NCI-H2227 treated with DMSO at 0.1 percent for 48 hours (cell line): ENCODE measurements around the gene DNAJC10.
"Not testable (repeated sequence)": the region's sequence is repeated elsewhere in the genome, so short reads cannot be mapped to it uniquely, and the experiment has no call there.

ENCODE experiments used
- DNase-seq: peaks from one replicate; lab custom pipeline; 2025; lab: John Stamatoyannopoulos, UW

Gene DNAJC10

DNA sequence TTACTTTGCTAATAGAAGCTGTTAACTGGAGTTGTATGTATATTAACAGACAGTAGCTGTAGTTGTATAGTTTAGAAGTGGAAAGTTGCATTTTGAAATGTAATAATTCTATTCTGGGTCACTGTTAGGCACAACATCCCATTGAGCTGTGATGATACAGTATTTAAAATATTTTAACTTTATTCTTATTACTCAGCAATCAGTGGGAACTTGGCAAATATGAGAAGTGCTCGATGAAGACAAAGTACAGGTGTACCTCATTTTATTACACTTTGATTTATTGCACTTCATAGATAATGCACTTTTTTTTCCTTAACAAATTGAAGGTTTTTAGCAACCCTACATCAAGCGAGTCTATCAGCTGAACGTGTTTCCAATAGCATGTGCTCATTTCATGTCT is 8.6 kb downstream of the DNAJC10 start:
- no peak for DNase-seq

DNA sequence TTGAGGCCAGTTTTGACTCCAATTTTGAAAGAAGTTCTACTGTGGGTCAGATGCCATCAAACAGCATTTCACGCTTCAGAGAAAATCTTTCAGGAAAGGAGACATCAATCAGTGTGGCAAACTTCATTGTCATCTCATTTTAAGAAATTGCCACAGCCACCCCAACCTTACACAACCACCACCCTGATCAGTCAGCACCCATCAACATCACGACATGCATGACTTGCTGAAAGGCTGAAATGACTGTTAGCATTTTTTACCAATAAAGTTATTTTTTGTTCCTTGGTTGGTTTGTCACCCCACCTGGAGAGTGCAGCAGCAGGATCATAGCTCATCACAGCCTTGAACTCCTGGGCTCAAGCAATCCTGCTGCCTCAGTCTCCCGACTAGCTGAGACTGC is 10.4 kb downstream of the DNAJC10 start:
- no peak for DNase-seq

DNA sequence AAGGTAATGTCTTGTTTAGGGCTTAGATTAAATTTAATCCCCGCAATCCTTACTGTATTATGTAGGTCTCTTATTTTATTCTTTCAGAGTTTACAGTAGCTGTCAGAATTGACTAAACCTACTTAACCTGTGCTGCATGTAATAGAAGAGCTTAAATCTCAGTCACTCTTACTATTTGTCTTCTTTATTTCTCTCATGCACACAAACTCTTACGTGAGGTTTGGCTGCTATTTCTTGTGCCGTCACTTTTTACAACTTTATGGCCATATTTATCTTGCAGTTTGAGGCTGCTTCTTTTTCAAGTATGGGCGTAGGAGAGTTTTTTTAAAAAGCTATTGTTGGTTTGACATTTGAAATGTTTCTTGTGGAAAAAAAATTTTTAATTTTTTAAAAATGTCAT is 12.0 kb downstream of the DNAJC10 start:
- no peak for DNase-seq

DNA sequence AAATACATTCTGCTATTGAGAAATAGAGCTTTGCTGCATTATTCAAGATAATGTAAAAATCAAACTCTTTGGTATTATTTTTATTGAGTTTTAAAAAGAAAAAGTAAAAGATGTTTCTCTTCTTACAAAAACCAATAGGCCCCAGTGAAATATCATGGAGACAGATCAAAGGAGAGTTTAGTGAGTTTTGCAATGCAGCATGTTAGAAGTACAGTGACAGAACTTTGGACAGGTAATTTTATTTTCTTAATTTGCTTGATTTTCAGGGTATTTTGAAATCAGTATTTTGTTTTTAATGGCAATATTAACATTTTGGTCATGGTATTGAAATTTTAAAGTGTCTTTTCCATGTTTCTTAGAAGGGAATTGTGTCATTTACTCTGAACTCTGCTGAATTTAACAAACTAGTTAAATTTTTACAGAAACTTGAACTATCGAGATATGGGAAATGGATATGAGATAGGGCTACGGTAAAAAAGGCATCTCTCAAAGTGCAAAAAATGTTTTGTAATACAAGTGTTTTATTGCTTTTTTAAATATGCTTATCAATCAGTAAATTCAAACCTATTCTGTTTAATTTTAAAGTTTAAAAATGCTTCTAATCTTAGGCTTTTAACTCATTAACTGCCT is 13.8 kb downstream of the DNAJC10 start:
- DNase-seq, result no peak

DNA sequence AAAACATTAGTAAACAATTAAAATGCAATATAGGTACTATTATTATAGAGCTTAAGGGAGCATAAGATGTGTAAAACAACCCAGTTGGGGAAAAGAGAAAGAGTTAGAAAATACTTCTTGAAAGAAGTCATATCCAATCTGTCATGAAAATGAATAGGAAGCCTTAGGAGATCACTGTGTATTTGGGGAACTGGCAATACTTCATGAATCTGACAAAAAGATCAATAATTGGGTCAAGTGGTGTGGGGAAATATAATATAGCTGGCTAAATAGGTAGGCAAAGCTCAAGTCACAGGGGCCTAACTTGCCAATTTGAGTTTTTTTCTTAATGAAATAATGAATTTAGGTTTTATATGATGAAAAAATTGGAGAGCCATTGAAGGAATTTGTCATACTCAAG is 14.4 kb downstream of the DNAJC10 start:
- no peak for DNase-seq

DNA sequence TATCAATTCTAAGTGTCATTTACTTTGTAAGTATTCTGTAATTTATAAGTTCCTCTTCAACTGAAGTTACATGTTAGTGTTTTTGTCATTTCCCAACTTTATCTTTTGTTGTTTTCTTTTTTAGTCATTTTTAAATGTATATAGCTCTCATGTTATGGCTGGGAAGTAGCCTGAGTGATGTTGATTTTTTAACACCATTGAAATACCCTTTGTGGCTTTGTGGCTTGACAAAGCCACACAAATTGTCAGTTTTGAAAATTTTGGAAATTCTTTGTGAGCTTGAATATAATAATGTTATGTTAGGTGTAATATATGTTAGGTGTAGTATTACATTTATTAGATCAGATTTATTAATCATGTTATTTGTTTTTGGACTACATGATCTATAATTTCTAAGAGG is 16.7 kb downstream of the DNAJC10 start:
- no peak for DNase-seq

DNA sequence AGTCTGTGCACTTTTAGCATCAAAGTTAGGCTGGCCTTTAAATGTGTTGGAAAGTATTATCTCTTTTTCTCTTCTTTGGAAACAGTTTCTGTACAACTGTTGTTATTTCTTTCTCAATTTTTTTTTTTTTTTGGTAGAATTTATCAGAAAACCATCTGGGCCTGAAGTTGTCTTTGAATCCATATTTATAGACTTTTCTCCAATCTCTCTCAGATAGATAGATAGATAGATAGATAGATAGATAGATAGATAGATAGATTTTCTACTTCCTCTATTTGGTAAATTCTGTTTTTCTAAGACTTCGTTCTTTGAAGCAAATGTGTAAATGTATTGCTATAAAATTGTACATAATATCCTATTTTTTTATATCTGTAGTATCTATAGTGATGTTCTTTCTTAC is 17.5 kb downstream of the DNAJC10 start:
- no peak for DNase-seq

DNA sequence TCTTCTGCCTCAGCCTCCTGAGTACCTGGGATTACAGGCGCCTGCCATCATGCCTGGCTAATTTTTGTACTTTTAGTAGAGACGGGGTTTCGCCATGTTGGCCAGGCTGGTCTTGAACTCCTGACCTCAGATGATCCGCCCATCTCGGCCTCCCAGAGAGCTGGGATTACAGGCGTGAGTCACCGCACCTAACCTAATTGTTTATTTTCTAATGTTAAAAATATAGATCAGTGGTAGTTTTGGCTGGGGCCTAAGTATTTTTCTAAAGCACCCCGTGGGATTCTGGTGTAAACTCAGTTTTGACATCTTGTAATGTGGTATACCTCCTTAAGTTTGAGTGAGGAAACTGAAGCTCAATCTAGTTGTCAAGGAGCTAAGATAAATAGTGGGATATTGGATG is 20.8 kb downstream of the DNAJC10 start:
- DNase-seq, result not testable (repeated sequence)

DNA sequence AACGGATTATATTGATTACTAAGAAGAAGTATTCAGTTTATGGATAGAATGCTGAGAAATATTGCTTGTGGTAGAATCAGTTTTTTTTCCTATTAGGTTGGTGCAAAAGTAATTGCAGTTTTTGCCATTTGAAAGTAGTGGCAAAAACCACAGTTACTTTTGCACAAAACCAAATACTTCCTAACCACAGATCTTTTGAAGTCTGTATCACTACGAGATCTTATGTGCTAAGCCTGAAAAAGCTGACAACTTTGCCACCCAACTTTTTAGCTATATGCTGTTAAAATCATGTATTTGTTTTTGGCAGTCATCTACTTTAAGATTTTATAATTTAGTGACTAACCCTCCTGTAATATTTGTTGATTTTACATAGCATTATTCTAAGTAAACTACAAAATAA is 24.6 kb downstream of the DNAJC10 start:
- DNase-seq, result no peak

DNA sequence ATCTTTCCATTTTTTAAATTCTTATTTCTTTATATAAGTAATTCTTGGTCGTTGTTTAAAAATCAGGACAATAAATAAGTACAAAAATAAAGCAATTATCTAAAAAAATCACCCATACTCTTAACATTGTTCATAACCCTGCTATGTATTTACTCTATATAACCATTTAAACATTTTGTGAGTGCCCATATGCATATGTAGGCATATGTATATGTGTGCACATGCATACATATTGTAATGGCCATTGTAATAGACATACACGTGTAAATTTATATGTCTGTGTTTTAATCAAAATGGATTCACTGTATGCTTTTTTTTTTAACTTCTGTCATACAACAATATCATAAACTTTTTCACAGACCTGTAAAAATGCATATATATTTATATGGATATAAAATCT is 25.6 kb downstream of the DNAJC10 start:
- DNase-seq, result no peak

DNA sequence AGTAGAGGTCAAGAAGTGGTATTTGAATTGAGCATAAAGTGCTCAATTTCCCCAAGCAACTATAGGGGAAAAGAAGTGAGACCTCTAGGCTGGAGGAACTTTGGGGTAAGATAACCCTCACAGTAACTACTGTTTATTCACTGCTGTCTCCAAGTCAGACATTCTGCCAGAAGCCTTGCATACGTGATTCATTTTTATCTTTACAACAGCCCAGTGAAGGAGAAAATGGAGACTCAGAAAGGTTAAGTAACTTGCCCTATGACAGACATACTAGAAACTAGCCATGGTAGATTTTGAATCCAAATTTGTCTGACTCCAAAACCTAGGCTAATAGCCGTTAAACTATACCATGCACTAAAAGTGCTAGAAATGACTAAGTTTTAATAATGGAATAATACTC is 28.4 kb downstream of the DNAJC10 start:
- no peak for DNase-seq

DNA sequence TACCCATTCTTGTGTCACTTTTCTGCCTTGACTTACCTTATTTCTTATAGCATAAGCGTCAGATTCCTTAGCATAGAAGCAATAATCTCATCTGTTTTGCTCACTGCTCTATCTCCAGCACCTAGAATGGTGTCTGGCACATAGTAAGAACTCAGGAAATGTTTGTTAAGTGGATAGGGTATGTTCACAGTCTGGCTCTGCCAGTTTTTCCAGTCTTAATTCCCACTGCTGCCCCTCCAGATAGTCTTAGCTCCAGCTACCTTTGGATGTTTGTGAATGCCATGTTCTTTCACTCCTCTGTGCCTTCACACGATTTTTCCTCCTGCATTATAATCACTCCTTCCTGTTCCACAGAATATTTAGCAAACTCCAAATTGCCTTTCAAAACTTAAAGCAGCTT is 29.0 kb downstream of the DNAJC10 start:
- no peak for DNase-seq

DNA sequence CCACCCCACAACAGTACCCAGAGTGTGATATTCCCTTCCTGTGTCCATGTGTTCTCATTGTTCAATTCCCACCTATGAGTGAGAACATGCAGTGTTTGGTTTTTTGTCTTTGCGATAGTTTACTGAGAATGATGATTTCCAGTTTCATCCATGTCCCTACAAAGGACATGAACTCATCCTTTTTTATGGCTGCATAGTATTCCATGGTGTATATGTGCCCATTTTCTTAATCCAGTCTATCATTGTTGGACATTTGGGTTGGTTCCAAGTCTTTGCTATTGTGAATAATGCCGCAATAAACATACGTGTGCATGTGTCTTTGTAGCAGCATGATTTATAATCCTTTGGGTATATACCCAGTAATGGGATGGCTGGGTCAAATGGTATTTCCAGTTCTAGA is 29.8 kb downstream of the DNAJC10 start:
- not testable (repeated sequence) for DNase-seq

DNA sequence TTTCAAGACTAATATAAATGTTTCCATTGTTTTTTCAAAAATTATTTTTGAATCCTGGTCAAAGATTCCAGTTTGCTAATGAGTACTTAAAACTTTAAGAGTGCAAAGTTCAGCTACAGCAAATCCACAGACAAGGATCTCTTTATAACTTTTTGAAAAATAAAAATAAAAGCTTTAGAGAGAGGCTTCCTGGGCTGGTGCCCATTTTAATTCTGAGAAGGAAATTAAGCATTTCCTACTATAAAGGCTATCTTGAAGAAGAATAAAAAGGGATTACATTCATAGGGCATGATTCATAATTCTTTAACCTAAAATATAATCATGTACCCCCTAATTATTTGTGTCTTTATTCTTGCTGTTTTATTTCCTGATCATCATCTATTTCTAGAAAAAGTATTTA is 38.2 kb downstream of the DNAJC10 start:
- no peak for DNase-seq

DNA sequence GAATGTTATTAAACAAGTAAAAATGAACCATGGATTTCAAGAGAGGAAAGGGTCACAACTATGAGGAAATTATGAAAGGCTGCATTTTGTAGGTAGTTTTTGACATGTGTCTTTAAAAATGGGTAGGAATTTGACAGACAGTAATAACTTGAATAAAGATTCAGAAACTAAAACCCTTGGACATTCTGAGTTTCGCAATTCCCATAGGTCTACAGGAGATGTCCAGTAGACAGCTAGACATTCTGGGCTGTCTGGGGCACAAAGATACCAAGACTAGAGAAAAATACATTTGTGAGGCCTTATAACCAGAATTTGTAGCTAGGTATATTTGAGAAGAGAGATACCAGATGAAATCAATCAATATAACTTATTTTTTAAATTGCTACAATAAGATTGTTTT is 42.3 kb downstream of the DNAJC10 start:
- DNase-seq, result no peak

DNA sequence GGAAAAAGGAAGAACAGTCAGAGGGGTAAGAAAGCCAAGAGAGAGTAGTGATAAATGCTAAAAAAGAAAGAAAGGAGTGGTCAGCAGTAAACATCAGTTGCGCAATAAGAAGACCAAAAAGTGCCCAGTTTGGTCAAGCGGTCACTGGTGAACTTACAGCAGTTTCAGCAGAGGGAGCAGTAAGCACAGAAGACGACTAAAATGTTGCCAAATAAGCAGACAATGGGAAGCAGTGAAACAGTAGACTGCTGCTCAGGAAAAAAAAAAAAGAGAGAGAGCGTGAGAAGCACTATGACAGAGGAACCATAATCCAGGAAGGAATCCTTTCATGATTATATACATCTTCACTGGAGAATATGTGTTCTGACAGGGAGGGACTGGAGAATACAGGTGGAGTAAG is 45.8 kb downstream of the DNAJC10 start:
- no peak for DNase-seq

DNA sequence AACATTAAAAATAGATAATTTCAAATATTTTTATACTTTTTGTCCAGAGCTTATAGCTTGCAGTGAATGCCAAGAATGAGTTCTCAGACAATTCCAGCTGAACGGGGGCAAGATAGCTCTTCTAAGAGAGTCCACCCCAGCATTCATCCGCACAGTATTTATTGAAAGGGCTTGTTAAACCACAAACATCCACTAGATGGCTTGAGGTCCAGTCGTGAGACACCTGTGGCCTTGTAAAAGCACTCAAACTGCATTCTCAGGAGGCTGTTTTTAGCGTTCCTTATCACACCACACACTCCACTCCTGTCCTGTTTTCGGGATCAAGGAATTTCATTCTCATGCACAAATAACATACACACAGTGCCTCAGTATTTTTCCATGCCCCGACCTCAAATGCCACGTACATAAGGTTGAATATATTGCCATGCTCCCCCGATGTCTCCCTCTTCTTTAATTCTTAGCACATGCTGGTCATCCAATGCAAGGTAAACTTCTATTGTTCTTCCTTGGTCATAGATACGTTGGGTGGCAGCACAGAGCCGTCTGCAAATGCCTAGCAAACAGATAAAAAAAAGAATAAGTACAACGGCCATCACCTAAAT is 47.4 kb downstream of the DNAJC10 start:
- DNase-seq, result peak; percentile 58

DNA sequence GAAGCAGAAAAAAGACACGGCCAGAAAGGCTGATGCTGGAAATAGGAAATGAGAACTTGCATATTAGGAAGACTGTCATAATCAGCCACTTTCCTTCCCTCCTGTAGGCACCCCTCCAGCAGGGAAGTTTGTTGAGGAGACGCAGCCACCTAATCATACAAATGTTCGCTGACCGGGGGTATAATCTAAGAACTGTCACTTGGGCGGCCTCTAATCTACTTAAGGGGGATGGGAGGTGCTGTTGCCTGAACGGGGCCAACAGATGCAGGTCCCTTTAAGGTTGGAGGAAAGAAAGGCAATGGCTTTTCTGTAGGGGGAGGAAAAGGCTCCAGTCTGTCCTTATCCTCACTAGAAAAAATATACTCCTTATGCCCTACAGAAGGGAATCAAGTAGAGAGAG is 50.6 kb downstream of the DNAJC10 start:
- DNase-seq, result no peak

DNA sequence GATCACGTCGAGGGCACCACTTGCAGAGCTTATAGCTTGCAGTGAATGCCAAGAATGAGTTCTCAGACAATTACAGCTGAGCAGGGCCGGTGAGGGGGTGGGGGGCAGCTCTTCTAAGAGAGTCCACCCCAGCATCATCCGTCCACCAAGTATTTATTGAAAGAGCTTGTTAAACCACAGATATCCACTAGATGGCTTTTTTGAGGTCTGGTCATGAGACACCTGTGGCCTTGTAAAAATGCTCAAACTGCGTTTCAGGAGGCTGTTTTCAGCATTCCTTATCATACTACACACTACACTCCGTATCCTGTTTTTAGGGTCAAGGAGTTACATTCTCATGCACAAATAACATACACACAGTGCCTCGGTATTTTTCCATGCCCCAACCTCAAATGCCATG is 51.5 kb downstream of the DNAJC10 start:
- DNase-seq, result peak; percentile 21

DNA sequence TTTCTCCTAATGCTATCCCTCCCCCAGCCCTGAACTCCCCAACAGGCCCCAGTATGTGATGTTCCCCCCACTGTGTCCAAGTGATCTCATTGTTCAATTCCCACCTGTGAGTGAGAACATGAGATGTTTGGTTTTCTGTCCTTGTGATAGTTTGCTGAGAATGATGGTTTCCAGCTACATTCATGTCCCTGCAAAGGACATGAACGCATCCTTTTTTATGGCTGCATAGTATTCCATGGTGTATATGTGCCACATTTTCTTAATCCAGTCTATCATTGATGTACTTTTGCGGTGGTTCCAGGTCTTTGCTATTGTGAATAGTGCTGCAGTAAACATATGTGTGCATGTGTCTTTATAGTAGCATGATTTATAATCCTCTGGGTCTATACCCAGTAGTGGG is 52.9 kb downstream of the DNAJC10 start:
- DNase-seq, result not testable (repeated sequence)

DNA sequence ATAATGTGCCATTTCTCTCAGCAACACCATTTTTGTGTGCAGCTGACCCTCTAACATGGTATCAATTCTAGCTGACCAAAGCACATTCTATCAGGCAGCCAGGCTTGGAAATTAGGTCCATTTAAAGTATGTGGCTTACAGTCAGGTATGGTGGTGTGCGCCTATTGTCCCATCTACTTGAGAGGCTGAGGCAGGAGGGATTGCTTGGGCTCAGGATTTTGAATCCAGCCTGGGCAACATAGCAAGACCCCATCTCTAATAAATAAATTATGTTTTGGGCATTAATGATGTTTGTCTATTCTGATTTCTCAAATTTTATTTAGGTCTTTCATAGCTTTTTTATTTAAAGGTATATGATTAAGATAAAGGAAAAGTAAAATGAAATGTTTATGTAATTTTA is 63.3 kb downstream of the DNAJC10 start:
- no peak for DNase-seq

DNA sequence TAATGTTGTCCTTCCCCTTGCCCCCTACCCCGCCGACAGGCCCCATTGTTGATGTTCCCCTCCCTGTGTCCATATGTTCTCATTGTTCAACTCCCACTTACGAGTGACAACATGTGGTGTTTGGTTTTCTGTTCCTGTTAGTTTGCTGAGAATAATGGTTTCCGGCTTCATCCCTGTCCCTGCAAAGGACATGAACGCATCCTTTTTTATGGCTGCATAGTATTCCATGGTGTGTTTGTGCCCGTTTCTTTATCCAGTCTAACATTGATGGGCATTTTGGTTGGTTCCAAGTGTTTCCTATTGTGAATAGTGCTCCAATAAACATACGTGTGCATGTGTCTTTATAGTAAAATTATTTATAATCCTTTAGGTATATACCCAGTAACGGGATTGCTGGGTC is 65.0 kb downstream of the DNAJC10 start:
- DNase-seq, result not testable (repeated sequence)

DNA sequence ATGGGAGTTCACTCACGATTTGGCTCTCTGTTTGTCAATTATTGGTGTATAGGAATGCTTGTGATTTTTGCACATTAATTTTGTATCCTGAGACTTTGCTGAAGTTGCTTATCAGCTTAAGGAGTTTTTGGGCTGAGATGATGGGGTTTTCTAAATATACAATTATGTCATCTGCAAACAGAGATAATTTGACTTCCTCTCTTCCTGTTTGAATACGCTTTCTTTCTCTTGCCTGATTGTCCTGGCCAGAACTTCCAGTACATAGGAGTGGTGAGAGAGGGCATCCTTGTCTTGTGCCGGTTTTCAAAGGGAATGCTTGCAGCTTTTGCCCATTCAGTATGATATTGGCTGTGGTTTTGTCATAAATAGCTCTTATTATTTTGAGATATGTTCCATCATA is 66.6 kb downstream of the DNAJC10 start:
- DNase-seq, result not testable (repeated sequence)

DNA sequence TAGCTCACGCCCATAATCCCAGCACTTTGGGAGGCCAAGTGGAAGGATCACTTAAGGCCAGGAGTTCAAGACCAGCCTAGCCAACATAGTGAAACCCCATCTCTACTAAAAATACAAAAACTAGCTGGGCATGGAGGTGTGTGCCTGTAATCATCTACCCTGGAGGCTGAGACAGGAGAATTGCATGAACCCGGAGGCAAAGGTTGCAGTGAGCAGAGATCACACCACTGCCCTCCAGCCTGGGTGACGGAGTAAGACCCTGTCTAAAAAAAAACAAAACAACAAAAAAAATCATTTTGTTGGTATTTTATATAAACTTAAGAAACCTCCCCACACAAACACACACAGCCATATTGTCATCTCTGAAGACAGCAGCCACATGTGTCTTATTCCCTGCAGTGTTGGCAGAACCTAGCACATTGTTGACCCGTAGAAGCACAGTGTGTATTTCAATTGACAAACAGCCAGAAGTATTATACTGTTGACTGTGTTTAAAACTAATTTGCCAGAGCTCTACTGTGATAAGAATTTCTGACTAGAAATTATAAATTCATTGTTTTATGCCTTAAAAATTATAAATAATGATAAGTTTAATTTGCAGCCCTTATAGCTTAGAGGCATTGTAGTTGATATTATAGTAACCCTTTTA is 68.1 kb downstream of the DNAJC10 start:
- no peak for DNase-seq
